Chondrocyte (in vitro differentiated cells): Measurements from ENCODE around the gene FAM168A. TPM values are rescaled to one million over a fixed set of nuclear protein-coding genes. Genes with fewer than 3 reads are reported as not detected.

Experiments used
- DNase-seq: peaks from one replicate; pipeline ENCODE4 v3.0.0; 2021; ENCODE audit warnings: mixed read lengths, low spot score
- H3K27ac Mint-ChIP-seq: one replicate; pipeline ENCODE4 v1.8.0; 2021; ENCODE audit warnings: mild to moderate bottlenecking, moderate library complexity, mixed read lengths; ENCODE audit not compliant: unreplicated experiment
- H3K27me3 Mint-ChIP-seq: 2 replicates; pipeline ENCODE4 v1.8.0; 2021; ENCODE audit warnings: low read depth, mixed read lengths
- H3K36me3 Mint-ChIP-seq: 2 replicates; pipeline ENCODE4 v1.8.0; 2021; ENCODE audit warnings: low read depth, mixed read lengths
- H3K4me1 Mint-ChIP-seq: 2 replicates; pipeline ENCODE4 v1.8.0; 2021; ENCODE audit warnings: low read depth, mild to moderate bottlenecking, mixed read lengths
- H3K4me3 Mint-ChIP-seq: one replicate; pipeline ENCODE4 v1.8.0; 2021; ENCODE audit warnings: mild to moderate bottlenecking, moderate library complexity, mixed read lengths; ENCODE audit not compliant: unreplicated experiment
- H3K9me3 Mint-ChIP-seq: 2 replicates; pipeline ENCODE4 v1.8.0; 2021; ENCODE audit warnings: low read depth, mixed read lengths
- CTCF ChIP-seq: fragments of 200-600 bp; sonication (generic); IDR thresholded peaks from 2 replicates; pipeline ENCODE4 v1.5.0; 2021; ENCODE audit warnings: antibody characterized with exemption, mild to moderate bottlenecking, moderate library complexity
- total RNA-seq: library from RNA; stranded (reverse); gene quantifications from 3 replicates; pipeline ENCODE4 v1.2.1, GENCODE V29; 2021

FAM168A gene
- total RNA-seq, 1 donor from 2014 or later: 53.7 TPM

- H3K9me3 Mint-ChIP-seq: no peaks in the 10 kb centered on the region
- no peak overlapping the region for H3K27ac Mint-ChIP-seq
- no peaks in the 10 kb centered on the region for H3K27me3 Mint-ChIP-seq
- DNase-seq: no peak
- H3K4me1 Mint-ChIP-seq: peaks cover 6% of the 10 kb centered on the region
- no peak for TF ChIP-seq CTCF
- no peak overlapping the region for H3K4me3 Mint-ChIP-seq
- H3K36me3 Mint-ChIP-seq: no peaks in the 10 kb centered on the region
Observed at GRCh38 chr11:73396985-73397384, 200.9 kb downstream of the FAM168A start.

- Mint-ChIP-seq H3K36me3 (no peaks in the 10 kb centered on the region), H3K27me3 (no peaks in the 10 kb centered on the region), H3K4me3 (no peak overlapping the region), H3K4me1 (peaks cover 6% of the 10 kb centered on the region), H3K9me3 (no peaks in the 10 kb centered on the region), H3K27ac (peak overlapping the region; percentile 22)
- DNase-seq: no peak
- no peak for TF ChIP-seq CTCF
Observed at GRCh38 chr11:73396251-73396930, 201.5 kb downstream of the FAM168A start.

GRCh38 chr11:73395297-73396208 lies 202.4 kb downstream of the FAM168A start:
- Mint-ChIP-seq H3K36me3 (no peaks in the 10 kb centered on the region), H3K9me3 (no peaks in the 10 kb centered on the region), H3K27me3 (no peaks in the 10 kb centered on the region), H3K4me1 (peaks cover 6% of the 10 kb centered on the region), H3K4me3 (no peak overlapping the region), H3K27ac (no peak overlapping the region)
- DNase-seq: peak; percentile 78
- TF ChIP-seq CTCF: no peak

GRCh38 chr11:73394416-73395296 lies 203.3 kb downstream of the FAM168A start:
- Mint-ChIP-seq H3K36me3 (no peaks in the 10 kb centered on the region), H3K27ac (no peak overlapping the region)

More at GRCh38 chr11:73394416-73395296, 203.3 kb downstream of the FAM168A start:
- Mint-ChIP-seq H3K4me1 (peaks cover 10% of the 10 kb centered on the region), H3K27me3 (no peaks in the 10 kb centered on the region), H3K9me3 (no peaks in the 10 kb centered on the region), H3K4me3 (no peak overlapping the region)
- peak; percentile 93 for DNase-seq
- TF ChIP-seq CTCF: no peak
